Activated naive CD4-positive, alpha-beta T cell treated with anti-CD3 and anti-CD28 coated beads, Interleukin-2, amount 50 U/mL, for 16 hours (primary cell): ENCODE data around the gene ATXN7.

Source experiments
- DNase-seq: peaks from one replicate; pipeline ENCODE4 v3.0.0-alpha.2; 2020

The ATXN7 gene, protein sequence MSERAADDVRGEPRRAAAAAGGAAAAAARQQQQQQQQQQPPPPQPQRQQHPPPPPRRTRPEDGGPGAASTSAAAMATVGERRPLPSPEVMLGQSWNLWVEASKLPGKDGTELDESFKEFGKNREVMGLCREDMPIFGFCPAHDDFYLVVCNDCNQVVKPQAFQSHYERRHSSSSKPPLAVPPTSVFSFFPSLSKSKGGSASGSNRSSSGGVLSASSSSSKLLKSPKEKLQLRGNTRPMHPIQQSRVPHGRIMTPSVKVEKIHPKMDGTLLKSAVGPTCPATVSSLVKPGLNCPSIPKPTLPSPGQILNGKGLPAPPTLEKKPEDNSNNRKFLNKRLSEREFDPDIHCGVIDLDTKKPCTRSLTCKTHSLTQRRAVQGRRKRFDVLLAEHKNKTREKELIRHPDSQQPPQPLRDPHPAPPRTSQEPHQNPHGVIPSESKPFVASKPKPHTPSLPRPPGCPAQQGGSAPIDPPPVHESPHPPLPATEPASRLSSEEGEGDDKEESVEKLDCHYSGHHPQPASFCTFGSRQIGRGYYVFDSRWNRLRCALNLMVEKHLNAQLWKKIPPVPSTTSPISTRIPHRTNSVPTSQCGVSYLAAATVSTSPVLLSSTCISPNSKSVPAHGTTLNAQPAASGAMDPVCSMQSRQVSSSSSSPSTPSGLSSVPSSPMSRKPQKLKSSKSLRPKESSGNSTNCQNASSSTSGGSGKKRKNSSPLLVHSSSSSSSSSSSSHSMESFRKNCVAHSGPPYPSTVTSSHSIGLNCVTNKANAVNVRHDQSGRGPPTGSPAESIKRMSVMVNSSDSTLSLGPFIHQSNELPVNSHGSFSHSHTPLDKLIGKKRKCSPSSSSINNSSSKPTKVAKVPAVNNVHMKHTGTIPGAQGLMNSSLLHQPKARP

DNA sequence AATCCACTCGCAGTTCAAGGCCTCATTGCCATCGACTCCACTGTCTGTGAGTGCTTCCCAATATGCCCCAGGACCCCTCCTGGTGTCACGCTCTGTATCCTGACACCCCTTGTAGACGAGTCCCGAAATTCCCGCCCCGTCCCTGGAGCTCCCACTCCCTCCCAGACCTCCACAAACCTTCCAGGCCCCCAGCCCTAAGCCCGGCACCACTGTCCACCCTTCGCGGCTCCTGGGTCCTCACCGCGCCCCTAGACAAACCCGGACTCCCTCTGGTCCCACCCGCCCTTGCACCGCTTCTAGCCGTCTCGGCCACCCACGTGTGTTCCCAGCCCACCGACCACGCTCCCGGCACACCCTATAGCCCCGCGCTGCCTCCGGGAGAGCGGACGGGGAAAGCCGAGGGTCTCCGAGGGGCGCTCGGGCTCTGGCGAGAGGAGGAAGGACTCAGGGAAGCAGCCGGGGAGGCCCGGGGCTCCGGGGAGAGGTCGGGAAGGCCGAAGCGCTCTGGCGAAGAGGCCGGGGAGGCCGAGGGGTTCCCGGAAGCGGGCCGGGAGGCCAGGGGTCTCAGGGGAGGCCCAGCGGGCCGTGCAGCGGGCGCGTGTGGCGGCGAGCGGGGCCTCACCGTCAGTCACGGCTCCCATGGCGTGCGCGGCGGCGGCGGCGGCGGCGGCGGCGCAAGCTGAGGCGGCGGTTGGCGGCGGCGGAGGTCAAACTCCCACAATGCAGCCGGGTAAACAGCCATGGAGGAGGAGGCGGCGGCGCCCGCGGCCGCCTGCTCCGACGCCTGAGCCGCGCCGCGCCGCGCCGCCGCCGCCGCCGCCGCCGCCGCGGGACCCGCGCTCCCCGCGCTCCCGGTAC is at the start of gene ATXN7, which contains the start of gene THOC7:
TSS of gene ATXN7 (plus strand) at position 718 of the 858 bp plus-strand sequence. CDS start 48,732 bp downstream, outside the sequence.
TSS of gene THOC7 (minus strand) at position 656 of the 858 bp plus-strand sequence. CDS start at position 641, 15 bp downstream.
- peak; percentile 77 for DNase-seq

DNA sequence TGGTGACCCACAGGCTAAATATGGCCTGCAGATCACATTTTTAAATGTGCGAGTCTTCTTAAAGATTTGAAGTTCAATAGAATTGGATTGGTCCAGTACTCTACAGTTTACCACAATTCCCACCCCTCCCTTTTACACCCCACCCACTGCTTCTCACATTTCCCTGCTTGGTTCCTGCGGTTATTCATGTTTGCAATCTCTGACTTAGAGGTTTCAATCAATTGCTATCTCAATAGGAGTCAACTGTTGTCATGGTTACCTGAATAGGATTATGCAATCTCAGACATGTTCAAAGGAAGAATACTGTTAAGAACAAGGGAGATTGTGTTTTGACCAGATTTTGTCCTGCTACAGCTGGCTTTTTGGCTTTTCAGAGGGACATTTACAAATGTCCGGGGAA is 49.4 kb upstream of the ATXN7 start:
- DNase-seq = no peak

DNA sequence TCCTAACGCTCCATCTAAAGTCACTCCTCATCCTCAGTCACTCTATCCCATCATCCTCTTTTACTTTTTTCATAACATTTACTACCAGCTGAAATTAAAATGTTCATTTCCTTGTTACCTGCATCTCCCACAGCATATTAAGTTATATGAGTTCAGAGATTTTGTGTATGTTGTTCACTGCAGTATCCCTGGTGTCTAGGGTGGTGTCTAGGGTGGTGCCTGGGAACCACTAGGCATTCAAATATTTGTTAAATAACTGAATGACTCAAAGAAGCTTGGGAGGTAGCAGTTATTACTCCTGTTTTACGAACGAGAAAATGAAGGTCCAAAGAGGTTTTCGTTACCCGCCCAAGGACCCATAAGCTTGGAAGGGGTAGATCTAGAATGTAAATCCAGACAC is 46.4 kb upstream of the ATXN7 start:
- no peak for DNase-seq

DNA sequence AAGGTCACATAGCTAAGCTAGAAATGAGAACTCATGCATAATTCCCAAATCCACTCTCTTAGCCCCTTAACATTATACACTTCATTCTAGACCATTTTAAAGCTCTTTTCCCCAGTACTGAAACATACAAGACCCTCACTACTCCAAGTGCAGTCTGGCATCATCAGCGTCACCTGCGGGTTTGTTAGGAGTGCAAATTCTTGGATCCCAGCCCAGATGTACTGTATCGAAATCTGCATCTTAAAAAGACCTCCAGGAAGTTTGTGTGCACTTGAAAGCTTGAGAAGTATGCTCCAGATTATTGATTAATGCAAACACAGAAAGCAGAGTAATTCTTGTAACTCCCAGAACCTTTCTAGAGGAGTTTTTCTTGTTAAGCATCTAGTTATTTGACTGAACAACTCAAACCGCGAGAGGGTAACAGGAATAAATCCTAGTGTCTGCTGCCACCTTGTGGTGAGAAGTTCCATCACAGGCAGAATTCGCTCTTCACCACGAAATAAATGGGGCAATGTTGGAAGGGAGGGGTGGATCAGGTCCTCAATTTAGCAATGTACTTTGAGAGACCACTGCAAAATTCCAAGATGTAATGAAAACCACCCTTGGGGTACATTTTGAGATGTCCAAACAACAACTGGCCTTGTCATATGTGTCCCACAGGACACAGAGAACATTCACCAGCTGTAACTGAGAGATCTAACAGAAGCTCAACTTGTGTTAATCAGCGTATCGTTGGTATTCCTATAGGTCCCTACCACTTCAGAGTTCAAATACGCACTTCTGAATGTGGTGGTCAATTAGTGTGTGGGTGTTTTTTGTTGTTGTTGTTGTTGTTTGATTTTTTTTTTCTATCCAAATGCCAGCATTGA is 45.2 kb upstream of the ATXN7 start:
- peak; percentile 57 for DNase-seq

DNA sequence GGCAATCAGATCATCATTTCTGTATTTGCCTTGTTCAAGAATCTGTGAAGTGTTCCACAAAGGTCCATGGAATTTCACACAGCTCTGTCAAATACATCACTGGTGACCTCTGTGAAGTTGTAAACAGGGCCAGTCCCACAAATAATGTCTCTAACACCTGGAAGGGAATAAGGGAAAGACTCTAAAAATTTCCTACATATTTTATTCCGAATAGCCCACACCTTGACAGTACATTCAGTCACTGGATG is 44.6 kb upstream of the ATXN7 start, which contains the start of gene C3orf49:
TSS of gene C3orf49 (plus strand) at position 149 of the 248 bp plus-strand sequence. CDS start 173 bp downstream, outside the sequence.
- no peak for DNase-seq

DNA sequence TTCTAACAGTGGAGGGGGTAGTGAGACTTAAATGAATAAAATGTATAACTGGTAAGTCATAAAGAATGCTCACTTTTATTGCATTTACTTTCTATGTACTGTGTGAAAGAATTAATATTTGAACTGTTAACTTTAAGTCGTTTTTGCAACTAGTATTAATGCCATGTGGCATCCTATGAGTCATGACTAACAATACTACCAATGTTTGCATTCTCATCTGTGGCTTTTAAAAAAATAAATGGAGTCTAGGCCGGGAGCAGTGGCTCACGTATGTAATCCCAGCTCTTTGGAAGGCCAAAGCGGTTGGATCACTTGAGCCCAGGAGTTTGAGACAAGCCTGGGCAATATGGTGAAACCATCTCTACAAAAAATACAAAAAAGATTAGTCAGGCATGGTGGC is 39.4 kb upstream of the ATXN7 start:
- no peak for DNase-seq

DNA sequence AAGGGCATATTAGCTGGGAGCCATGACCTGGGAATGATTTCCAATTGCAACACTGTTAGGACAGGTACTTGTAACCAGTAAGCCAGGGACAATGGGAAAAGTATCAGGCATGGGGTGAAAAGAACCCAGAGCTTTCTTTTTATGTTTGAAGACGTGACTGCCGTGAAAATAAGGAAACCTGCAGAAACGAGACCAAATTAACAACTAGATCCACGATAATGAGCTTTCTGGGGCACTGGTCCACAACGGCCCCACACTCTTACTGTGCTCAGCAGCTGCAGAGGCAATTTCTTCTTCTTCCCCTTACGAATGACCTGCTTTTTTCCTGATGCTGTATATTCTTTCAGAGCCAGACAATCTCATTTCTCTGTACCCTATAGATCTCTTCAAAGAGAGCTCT is 33.1 kb upstream of the ATXN7 start:
- no peak for DNase-seq

DNA sequence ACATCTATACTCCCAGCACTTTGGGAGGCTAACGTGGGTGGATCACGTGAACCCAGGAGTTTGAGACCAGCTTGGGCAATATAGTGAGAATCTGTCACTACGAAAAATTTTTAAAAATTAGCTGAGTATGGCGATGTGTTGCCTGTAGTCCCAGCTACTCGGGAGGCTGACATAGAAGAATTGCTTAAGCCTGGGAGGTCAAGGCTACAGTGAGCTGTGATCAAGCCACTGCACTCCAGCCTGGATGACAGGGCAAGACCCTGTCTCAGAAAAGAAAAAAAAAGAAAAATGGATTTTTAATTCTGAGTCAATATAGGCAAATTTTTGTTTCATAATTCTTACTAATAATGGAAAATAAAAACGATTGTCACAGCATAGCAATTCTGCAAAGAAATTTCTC is 31.3 kb upstream of the ATXN7 start:
- DNase-seq = no peak

DNA sequence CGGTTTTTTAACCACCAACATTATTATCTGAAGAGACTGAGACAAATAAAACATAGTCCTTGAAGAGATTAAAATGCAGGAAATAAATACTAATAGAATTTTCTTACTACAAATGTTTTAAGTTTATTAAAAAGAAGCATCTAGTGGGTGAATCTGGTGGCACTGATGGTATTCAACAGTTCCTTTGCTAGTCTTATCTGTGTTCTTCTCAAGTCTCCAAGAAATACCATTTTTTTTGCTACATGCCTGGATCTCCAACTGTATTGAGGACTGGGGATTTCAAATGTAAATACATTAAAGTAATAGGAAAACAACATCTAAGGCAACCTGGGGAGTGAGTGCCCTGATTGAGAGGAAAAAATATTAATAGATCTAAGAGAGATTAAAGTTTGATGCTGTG is 22.0 kb upstream of the ATXN7 start:
- DNase-seq = no peak

DNA sequence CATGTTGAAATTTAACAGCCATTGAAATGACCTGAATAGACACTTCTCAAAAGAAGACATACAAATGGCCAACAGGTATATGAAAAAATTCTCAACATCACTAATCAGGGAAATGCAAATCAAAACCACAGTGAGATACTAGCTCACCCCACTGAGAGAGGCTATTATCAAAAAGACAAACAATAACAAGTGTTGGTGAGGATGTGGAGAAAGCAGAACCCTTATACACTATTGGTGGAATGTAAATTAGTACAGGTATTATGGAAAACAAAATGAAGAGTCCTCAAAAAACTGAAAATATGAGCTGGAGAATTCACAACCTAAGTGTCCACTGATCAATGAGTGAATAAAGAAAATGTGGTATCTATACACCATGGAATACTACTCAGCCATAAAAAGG is 21.5 kb upstream of the ATXN7 start:
- DNase-seq = no peak

DNA sequence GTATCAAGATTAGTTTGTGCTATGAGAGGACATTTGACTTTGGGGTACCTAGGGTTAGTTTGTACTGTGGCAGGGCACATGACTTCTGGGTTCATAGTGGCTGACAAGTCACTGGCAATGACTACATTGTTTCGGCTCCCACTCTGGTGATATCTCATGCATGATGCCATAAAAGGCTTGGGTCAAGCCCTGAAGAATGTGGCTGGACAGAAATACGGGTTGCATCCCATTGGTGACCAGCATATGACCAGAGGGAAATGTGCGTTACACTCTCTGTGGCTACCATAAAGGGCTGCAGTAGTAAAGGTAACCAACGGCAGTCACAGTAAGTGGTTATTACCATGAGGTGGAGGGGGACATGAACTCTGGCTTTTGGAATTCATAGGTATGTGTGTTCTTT is 18.5 kb upstream of the ATXN7 start:
- DNase-seq = no peak

DNA sequence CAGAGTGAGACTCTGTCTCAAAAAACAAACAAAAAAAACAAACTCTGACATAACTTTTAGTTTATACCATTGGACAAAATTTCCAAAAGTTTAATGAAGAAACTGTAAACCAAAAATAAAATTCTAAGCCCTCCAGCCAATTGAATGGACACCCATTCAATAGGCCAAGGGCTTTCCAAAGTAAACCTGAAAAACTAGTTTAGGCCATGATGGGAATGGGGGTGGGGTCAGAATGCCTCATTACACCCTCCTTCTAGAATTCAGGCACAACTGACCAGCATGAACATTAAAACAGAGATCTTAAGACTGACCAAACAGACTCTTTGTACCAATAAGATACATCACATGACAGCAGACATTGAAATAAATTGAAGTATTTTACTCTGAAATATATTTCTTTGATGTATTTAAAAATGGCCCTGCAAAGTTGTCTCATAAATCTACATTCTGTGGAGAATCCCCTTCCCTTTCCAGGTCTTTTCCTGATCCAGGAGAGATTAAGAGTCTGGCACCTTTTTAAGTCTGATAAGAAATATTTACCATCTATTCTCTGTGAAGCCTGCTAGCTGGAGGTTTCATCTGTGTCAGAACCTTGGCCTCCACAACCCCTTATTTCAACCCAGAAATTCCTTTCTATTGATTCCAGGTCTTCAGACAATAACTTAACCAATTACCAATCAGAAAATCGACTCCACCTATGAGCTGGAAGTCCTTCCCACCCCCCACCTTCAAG is 15.8 kb upstream of the ATXN7 start:
- DNase-seq = no peak

DNA sequence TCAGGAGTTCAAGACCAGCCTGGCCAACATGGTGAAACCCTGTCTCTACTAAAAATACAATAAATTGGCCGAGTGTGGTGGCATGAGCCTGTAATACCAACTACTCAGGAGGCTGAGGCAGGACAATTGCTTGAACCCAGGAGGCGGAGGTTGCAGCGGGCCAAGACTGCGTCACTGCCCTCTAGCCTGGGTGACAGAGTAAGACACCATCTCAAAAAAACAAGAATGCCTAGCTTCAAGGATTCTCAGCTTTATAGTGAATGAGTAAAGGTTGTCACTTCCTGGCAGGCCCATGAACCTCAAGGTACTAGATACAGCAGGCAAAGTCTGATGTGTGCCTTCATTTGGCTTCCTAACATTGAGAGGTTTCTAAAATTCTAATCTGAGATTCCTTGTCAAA is 14.5 kb upstream of the ATXN7 start:
- DNase-seq = no peak

DNA sequence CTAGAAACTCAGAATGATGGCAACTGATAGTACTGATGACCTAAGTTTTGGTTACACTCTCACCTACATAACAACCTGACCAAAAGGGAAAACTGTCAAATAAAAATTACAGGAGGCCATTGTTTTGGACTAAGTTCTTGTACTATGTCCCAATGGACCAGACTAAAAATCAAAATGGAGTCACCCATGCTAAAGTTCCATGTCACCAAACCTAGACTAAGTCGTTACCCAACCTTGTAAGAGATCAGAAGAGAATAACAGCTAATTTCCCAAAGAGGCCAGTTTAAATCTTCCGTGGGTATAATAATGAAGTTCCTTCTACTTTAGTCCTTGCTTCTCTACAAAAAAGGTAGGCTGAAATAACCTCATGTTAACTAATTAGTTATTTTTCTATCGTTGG is 12.4 kb upstream of the ATXN7 start:
- no peak for DNase-seq

DNA sequence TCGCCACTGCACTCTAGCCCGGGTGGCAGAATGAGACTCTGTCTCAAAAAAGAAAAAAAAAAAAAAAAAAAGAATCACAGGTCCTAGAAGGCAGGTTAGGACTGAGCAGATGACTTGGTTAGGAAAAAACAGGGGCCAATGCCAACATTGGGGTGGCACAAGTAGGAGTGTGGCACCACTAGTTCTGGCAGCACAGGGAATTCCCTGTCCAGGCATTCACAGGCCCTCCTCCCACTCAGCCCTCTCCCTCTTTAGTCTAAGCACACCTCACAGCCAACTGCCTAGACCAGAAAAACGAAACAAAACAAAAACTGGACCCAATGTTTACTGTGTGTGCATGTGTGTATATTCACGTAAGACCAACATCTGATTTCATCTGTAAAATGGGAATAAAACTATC is 10.6 kb upstream of the ATXN7 start:
- DNase-seq = no peak

DNA sequence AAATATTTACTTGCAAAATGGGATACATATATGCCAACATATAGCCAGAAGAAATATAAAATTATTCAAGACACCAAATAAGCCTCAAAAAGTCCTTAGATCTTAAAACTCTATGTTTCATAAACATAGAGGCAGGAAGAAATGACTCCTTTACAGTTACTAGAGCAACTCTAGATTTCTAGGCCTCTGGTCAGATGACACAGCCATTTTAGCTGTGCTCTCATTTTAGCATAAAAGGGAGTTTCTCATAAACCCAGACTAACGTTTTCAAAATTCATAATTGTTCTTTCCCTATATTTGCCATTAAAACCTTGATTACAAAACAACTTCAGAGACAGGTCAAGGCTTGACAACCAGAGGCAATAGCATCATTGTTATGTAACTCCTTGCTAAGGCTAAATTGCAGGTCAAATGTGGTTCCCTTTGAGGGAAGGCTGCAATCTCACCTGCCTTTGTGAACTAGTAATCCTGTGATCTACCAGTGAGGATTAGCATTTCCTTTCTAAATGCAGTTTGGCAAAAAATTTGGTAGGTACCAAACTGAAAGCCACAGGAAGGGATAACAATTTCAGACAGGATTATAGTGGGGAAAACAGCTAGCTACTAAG is 8.2 kb upstream of the ATXN7 start:
- DNase-seq = no peak

DNA sequence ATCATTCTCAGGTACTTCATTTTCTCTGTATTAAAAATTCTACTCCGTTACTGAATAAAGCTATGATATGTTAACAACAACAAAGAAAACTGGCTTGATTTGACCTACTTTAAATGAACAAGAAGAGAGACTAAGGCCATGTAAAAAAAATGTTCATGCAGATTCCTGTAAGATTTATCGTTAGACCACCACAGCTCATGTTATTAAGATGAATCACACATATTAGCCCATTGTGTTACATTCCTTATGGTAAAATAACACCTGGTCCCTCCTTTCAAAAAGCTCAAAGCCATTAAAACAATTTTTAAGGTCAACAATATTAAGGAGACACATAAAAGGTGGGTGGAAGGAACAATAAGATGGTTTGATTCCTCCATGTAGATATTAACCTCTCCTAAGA is 6.4 kb upstream of the ATXN7 start:
- no peak for DNase-seq

DNA sequence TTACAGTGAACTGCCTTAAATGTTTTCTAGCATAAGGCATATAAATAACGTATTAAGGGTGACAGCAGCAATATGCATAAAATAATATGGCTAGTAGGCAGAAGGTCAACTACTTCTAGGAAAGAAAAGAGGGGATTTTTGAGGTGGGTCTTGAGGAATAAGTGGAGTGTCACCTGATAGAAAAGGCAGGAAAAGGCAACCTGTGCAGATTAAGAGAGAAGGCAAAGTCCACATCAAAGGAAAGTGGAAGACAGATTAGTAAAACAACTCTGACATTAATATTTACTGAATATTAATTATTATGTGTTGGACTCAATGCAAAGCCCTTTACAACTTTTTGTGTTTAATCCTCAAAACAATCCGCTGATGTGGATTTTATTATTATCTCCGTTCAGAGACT is 2.9 kb upstream of the ATXN7 start:
- DNase-seq = no peak

DNA sequence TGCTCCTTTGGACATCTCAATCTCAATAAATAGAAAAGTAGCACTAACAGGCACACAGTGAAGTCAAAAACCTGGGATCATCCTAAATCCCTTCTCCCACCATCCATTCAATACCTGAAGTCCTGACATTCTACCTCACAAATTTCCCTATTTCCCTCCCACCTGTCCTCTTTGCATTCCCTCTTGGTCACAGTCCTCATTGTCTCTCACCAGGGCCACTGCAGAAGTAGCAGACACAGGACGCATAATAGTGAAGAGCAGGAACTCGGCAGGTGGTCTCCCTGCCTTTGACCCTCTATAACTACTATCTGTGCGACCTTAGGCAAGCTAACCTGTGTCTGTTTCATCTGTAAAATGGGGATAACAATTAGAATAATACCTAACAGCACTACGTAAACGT is 2.4 kb upstream of the ATXN7 start:
- DNase-seq = no peak

DNA sequence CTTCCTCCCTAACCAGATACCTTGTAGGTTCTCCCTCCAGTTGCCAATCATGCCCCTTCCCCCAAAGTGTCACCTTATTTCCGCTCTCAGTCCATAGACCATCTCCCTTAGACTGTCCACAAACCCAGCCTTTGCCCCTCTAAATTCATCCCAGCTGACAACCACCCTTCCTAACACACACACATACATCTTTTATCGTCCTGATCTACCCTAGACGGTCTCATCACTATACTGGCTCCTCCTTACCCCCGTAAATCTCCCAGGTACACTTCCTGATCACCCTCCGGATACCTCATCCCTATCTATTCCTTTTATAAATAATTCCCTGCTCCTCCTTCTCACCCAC is 890 bp upstream of the ATXN7 start:
- DNase-seq = no peak
